Measurements from ENCODE around the gene ITGB8.

GRCh38 chr7:20374399-20374798 lies 43.7 kb downstream of the ITGB8 start:
- TF ChIP-seq POLR2A (IDR thresholded peaks at IDR 0.05; ENCODE audit: low read depth, low read length): no peak
- TF ChIP-seq CTCF (conservative IDR thresholded peaks at IDR 0.05; ENCODE audit: low read depth, low read length): no peak
- TF ChIP-seq SMC3 (IDR thresholded peaks at IDR 0.05; ENCODE audit: low read depth, low read length): no peak
- no peak for TF ChIP-seq RAD21 (IDR thresholded peaks at IDR 0.05; ENCODE audit: low read length)
- TF ChIP-seq CEBPB (IDR thresholded peaks at IDR 0.05; ENCODE audit: low read depth, low read length): no peak
- TF ChIP-seq MAFK (IDR thresholded peaks at IDR 0.05; ENCODE audit: low read depth, low read length): no peak
- TF ChIP-seq FOS (IDR thresholded peaks at IDR 0.05; ENCODE audit: low read depth, low read length): no peak
- no peak for TF ChIP-seq RFX5 (IDR thresholded peaks at IDR 0.05; ENCODE audit: low read depth, low read length)
- no peak for TF ChIP-seq USF2 (IDR thresholded peaks at IDR 0.05; ENCODE audit: low read depth, low read length)
- no peak for TF ChIP-seq NFE2L2 (IDR thresholded peaks at IDR 0.05; ENCODE audit: low read depth, low read length)
- TF ChIP-seq ELK1 (IDR thresholded peaks at IDR 0.05; ENCODE audit: borderline replicate concordance, low read depth, low read length): no peak
- no peak for TF ChIP-seq BHLHE40 (IDR thresholded peaks at IDR 0.05; ENCODE audit: low read depth, low read length)
- TF ChIP-seq RCOR1 (IDR thresholded peaks at IDR 0.05; ENCODE audit: insufficient replicate concordance, low read length): no peak
- no peak for TF ChIP-seq MXI1 (IDR thresholded peaks at IDR 0.05; ENCODE audit: borderline replicate concordance, low read depth, low read length)

Measured in IMR-90 (cell line).